Activated T-helper 1 cell treated with anti-CD3 and anti-CD28 coated beads, Interleukin-12 subunit alpha, Interleukin-12 subunit beta, Interleukin-2, Interleukin-4 antibody, amounts not matched to agents 30 ng/mL and 10 ng/mL and 1 ng/mL, durations not matched to agents 14 hours and 24 hours and 36 hours (primary cell): ENCODE results near the gene HK2. TPM values are rescaled to one million over a fixed set of nuclear protein-coding genes. Genes with fewer than 3 reads are reported as not detected.
"Not testable (repeated sequence)": the region's sequence is repeated elsewhere in the genome, so short reads cannot be mapped to it uniquely, and the experiment has no call there.

Experiments
- DNase-seq: peaks from one replicate; pipeline ENCODE4 v3.0.0; 2021; ENCODE audit warnings: low spot score
- H3K27ac Mint-ChIP-seq: one replicate; pipeline ENCODE4 v1.8.0; 2021; ENCODE audit warnings: mild to moderate bottlenecking, mixed read lengths
- H3K27me3 Mint-ChIP-seq: one replicate; pipeline ENCODE4 v1.8.0; 2022; ENCODE audit warnings: mild to moderate bottlenecking, moderate library complexity, mixed read lengths; ENCODE audit not compliant: insufficient read depth
- H3K36me3 Mint-ChIP-seq: one replicate; pipeline ENCODE4 v1.8.0; 2021; ENCODE audit warnings: low read depth, mixed read lengths
- H3K4me1 Mint-ChIP-seq: one replicate; pipeline ENCODE4 v1.8.0; 2021; ENCODE audit warnings: low read depth, mixed read lengths
- H3K4me3 Mint-ChIP-seq: one replicate; pipeline ENCODE4 v1.8.0; 2021; ENCODE audit warnings: mild to moderate bottlenecking, moderate library complexity, mixed read lengths
- H3K9me3 Mint-ChIP-seq: one replicate; pipeline ENCODE4 v1.8.0; 2021; ENCODE audit warnings: mixed read lengths
- intact Hi-C: fragments of 100-400 bp; cut with micrococcal nuclease; formaldehyde crosslinking; loops from one replicate; pipeline ENCODE4 v1.15.1; 2024
- total RNA-seq: library from RNA; stranded (reverse); gene quantifications from 2 replicates; pipeline ENCODE4 v1.2.3, GENCODE V29; 2022

HK2 gene
- total RNA-seq, 1 donor from 2014 or later = 94.5 TPM

DNA sequence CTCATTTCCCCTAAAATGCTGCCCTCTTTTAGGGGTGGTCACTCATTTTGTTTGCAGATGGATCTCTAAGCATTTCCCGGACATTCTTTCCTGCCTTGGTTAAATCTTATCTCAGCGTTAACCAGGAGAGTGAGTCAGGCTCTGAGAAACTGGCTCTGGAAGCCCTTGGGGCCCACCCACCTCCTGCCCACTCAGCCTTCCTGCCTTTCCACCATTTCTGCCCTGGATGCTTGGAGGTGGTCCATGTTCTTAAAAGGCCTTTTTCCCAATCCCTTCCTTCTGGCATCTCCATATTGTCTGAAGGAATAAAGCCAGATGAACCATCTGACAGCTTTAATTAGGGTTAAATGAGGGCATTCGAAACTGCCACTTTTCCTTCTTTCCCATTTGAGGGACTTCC, 9.5 kb downstream of the HK2 start:
- Mint-ChIP-seq H3K27me3 (no peaks in the 10 kb centered on the region), H3K27ac (peak overlapping the region; percentile 81), H3K4me1 (peaks cover 89% of the 10 kb centered on the region), H3K36me3 (peaks cover 18% of the 10 kb centered on the region), H3K4me3 (peak overlapping the region; percentile 71), H3K9me3 (no peaks in the 10 kb centered on the region)
- DNase-seq = no peak
- intact Hi-C loops = no loop called here

DNA sequence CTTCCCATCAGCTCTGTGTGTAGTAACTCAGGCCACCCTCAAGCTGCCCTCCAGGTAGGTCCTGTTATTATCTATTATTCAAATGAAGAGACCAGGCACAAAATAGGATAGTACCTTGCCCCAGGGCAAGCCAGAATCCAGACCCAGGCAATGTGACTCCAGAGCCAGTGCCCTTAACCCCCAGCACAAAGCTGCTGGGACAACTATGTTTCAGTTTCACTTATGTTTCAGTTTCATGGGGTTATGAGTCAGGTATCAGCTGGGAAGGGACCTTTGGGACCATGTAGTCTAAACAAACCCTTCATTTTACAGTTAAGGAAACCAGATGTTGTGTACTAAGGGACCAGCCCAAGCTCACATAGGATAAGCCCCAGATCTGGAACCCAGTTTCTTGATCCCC, 10.0 kb downstream of the HK2 start:
- DNase-seq = peak; percentile 50
- peak overlapping the region; percentile 71 for H3K4me3 Mint-ChIP-seq

DNA sequence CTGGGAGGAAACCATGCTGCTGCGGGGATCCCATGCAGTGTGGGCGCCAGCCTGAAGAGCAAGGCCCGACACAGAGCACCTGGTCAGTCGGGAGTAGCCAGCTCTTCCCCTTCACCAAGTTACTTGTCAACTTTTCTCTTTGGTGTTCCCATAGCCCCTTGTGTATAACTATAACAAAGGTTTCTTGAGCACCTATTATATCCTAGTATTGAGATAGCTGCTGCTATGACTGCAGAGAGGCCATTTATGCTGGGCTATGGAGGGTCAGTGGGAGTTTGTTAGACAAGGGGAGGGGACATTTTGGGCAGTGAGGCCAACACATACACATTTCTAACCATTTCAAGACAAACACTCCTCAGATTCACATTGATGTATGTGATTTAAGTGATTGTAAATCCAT, 10.8 kb downstream of the HK2 start:
- Mint-ChIP-seq H3K27me3 (no peaks in the 10 kb centered on the region), H3K27ac (no peak overlapping the region), H3K36me3 (peaks cover 14% of the 10 kb centered on the region), H3K4me1 (peaks cover 90% of the 10 kb centered on the region), H3K9me3 (no peaks in the 10 kb centered on the region), H3K4me3 (no peak overlapping the region)
- DNase-seq = no peak
- intact Hi-C loops = loop anchor here (1.0 to 5.0 kb wide), 4 partner anchors 8 to 1632 kb away; no protein-coding TSS in a partner anchor

More for the DNA sequence above, 10.0 kb downstream of the HK2 start:
- H3K27ac Mint-ChIP-seq = peak overlapping the region; percentile 81
- no peaks in the 10 kb centered on the region for H3K27me3 Mint-ChIP-seq
- H3K9me3 Mint-ChIP-seq = no peaks in the 10 kb centered on the region
- H3K4me1 Mint-ChIP-seq = peaks cover 89% of the 10 kb centered on the region
- H3K36me3 Mint-ChIP-seq = peaks cover 15% of the 10 kb centered on the region
- intact Hi-C loops = loop anchor here (1.0 to 2.0 kb wide), 3 partner anchors 8 to 1631 kb away; no protein-coding TSS in a partner anchor

DNA sequence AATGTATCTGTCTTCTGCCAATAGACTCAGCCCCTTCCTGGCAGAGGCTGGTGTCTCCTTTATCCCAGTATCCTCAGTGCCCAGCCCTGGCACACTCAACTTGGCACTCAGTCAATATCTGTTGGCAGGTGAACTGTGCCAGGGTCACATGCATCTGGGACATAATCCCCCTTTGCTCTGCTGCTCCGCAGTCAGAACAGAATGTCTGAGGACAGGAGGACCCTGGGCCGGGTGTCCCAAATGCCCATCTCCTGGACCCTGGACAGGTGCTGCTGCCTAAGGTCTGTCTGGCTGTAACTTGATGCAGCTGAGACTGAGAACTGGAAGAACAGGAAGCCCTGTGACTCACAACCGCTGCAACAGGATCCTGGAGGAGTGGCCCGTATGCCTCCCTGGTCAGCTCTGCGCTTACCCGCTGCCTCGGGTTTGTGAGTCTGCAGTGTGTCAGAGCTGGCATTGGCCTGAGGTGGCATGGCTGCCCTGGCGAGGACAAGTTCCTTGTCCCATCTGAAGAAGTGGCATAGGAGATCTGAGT, 11.4 kb downstream of the HK2 start:
- H3K4me1 Mint-ChIP-seq = peaks cover 95% of the 10 kb centered on the region
- peak overlapping the region; percentile 62 for H3K4me3 Mint-ChIP-seq
- no peaks in the 10 kb centered on the region for H3K9me3 Mint-ChIP-seq
- peak; percentile 26 for DNase-seq
- peaks cover 14% of the 10 kb centered on the region for H3K36me3 Mint-ChIP-seq
- intact Hi-C loops = loop anchor here (2.0 to 5.0 kb wide), 3 partner anchors 16 to 1632 kb away; no protein-coding TSS in a partner anchor
- H3K27ac Mint-ChIP-seq = peak overlapping the region; percentile 49
- no peaks in the 10 kb centered on the region for H3K27me3 Mint-ChIP-seq

DNA sequence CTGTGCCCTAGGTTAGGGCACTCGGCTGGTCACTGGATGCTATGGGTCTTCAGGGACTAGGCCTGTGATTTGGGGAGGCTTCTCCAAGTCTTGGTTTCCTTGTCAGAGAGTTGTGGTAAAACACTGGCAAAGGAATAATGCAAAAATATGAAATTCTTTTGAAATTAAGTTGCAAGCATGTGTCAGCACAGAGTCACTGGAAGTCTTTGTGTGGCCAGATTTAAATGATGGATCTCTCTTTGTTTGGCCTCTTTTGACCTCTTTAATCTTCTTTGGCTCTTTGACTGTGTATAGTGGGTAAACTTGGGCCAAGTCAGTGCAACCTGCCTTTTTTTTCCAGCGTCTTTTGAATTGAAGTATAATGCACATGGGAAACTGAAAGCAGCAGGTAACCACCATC, 12.1 kb downstream of the HK2 start:
- Mint-ChIP-seq H3K27me3 (no peaks in the 10 kb centered on the region), H3K4me1 (peaks cover 98% of the 10 kb centered on the region), H3K9me3 (no peaks in the 10 kb centered on the region), H3K27ac (peak overlapping the region; percentile 15), H3K36me3 (peaks cover 14% of the 10 kb centered on the region), H3K4me3 (peak overlapping the region; percentile 31)
- no peak for DNase-seq
- intact Hi-C loops = loop anchor here (2.0 to 5.0 kb wide), 3 partner anchors 15 to 1633 kb away; no protein-coding TSS in a partner anchor

DNA sequence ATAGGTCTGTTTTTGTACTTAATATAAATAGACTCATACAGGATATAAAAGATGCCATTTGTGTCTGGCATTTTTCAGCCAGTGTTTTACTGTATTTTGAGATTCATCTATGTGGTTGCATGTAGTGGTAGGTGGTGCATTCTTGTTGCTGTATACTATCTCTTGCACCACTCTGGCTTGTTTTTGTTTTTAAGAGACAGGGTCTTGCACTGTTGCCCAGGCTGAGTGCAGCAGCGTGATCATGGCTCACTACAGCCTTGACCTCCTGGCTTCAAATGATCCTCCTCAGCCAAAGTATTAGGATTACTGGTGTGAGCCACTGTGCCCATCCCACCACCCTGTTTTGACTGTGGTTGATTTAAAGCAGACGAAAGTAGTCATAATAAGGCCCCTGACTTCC, 12.6 kb downstream of the HK2 start:
- Mint-ChIP-seq H3K4me3 (peak overlapping the region; percentile 31), H3K27me3 (no peaks in the 10 kb centered on the region), H3K4me1 (peaks cover 98% of the 10 kb centered on the region), H3K36me3 (peaks cover 11% of the 10 kb centered on the region), H3K9me3 (no peaks in the 10 kb centered on the region), H3K27ac (no peak overlapping the region)
- intact Hi-C loops = loop anchor here (5.0 kb wide), 1 partner anchor 69 kb away; no protein-coding TSS in a partner anchor
- no peak for DNase-seq

DNA sequence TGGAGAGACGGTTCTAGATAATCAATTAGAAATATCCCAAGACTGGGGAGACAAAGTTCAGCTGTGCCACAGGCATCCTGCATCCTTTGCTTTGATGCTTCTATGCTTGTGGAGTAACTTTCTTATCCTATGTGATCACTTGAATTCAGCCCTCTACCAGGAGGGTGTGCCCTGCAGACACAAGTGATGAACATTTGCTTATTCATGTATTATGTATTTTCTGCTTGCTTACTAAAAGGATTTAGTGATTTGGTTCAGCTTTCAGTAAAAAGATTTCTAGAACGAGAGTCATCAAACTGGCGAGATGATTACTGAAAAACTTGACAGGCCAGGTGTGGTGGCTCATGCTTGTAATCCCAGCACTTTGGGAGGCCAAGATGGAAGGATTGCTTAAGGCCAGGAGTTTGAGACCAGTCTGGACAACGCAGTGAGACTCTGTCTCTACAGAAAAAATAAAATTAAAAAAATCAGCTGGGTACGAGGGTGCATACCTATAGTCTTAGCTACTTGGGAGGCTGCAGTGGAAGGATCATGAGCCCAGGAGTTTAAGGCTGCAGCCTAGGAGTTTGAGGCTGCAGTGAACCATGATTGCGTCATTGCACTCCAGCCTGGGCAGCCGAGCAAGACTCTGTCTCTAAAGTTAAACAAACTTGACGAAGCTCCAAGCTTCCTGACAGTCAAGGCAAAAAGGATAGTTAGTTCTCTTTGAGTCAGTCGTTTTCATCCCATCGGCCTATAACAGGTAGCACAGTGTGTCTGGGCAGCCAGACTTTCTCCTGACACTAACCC, 13.3 kb downstream of the HK2 start:
- no peaks in the 10 kb centered on the region for H3K27me3 Mint-ChIP-seq
- intact Hi-C loops = loop anchor here (5.0 kb wide), 1 partner anchor 70 kb away; no protein-coding TSS in a partner anchor
- peaks cover 96% of the 10 kb centered on the region for H3K4me1 Mint-ChIP-seq
- H3K4me3 Mint-ChIP-seq = no peak overlapping the region
- no peaks in the 10 kb centered on the region for H3K9me3 Mint-ChIP-seq
- DNase-seq = no peak
- H3K36me3 Mint-ChIP-seq = peaks cover 11% of the 10 kb centered on the region
- no peak overlapping the region for H3K27ac Mint-ChIP-seq

DNA sequence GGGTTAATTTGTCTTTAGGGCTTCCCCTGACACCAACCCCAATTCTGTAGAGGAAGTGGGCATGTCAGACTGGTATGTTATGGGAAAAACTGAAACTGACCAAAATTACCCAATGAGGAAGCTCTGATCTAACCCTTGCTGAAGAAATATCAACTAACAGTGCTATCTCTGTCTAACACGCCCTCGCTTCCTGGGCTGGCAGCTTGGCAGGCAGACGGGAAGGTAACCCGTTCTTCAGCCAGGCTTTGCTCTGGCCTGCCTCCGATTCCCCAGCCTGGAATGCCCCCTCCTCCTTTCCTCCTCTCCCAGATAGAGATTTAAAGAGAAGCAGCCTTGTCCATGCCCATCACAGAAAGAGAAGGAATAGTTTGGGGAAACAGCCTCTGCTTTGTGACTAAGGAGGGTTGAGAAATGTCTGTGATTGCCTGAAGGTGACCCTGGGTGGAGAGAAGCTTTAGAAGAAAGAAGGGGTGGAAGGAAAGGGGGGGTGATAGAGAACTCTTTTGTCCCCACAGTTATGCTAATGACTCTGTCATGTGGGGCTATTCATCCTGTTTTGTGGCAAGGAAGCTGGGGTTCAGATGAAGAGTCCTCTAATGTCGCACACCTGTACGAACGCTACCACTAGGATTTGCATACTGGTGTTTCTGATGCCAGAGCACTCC, 15.4 kb downstream of the HK2 start:
- H3K4me1 Mint-ChIP-seq = peaks cover 75% of the 10 kb centered on the region
- H3K4me3 Mint-ChIP-seq = peak overlapping the region; percentile 55
- intact Hi-C loops = loop anchor here (1.0 to 5.0 kb wide), 3 partner anchors 9 to 72 kb away; no protein-coding TSS in a partner anchor
- H3K27ac Mint-ChIP-seq = peak overlapping the region; percentile 86
- DNase-seq = no peak
- no peaks in the 10 kb centered on the region for H3K9me3 Mint-ChIP-seq
- peaks cover 10% of the 10 kb centered on the region for H3K36me3 Mint-ChIP-seq
- H3K27me3 Mint-ChIP-seq = no peaks in the 10 kb centered on the region

DNA sequence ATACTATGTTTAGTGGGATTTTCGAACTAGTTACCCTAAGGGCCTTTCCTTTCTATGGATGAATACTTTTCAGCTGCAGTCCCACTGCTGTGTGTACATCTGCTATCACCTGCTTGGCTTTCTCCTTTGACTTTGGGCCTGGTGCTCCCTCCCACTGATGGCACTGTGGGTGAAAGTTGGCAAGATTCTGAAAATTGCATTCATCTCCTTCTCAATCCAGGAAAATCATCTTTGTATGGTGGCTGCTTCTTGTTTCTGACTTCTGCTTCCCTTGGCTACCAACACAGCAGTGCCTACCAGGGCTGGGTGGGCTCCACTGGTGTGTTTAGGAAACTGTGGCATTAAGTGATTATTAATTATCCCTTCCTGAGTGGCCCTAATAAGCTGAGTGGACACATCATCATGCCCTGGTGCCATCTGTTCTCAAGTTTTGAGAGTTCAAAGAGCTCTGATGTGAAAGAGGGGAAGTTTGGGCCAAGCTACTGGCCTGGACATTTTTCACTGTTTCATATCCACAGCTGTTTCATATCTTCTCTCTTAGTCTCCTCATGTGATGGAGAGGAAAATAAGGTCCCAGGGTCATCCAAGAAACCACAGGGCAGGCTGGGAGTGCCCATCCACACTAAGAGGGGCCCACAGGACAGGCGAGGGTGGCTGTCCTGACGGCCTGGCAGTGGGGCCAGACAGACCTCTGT, 16.7 kb downstream of the HK2 start:
- Mint-ChIP-seq H3K27me3 (no peaks in the 10 kb centered on the region), H3K36me3 (peaks cover 15% of the 10 kb centered on the region), H3K27ac (no peak overlapping the region), H3K4me1 (peaks cover 66% of the 10 kb centered on the region), H3K9me3 (no peaks in the 10 kb centered on the region), H3K4me3 (peak overlapping the region; percentile 22)
- intact Hi-C loops = no loop called here
- no peak for DNase-seq

DNA sequence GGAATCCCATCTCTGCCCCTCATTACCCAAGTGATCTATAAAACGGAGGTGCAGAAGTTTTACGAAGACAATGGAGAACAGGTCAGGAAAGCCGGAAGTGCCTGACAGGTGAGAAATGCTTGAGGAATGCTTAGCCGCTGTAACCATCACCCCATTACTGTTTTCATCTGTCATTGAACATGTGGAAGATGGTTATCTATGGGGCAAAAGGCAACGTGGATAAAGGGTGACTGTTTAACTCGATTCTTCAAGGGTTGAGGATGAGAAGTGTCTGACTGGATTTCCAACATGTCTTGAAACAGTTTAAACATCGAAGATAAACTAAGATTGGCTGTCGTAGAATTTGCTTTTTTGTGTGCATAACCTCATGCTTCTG, 17.3 kb downstream of the HK2 start:
- H3K36me3 Mint-ChIP-seq = peaks cover 17% of the 10 kb centered on the region
- DNase-seq = no peak
- peaks cover 62% of the 10 kb centered on the region for H3K4me1 Mint-ChIP-seq
- H3K4me3 Mint-ChIP-seq = no peak overlapping the region
- H3K27me3 Mint-ChIP-seq = no peaks in the 10 kb centered on the region
- intact Hi-C loops = no loop called here
- no peaks in the 10 kb centered on the region for H3K9me3 Mint-ChIP-seq
- no peak overlapping the region for H3K27ac Mint-ChIP-seq

DNA sequence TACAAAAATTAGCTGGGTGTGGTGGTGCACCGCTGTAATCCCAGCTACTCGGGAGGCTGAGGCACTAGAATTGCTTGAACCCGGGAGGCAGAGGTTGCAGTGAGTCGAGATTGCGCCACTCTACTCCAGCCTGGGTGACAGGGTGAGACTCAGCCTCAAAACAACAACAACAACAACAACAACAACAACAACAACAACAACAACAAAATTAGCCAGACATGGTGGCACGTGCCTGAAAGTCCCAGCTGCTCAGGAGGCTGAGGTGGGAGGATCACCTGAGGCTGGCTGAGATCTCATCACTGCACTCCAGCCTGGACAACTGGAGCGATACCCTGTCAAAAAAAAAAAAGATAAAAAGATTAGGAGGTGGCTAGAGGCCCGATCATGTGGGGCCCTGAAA, 19.4 kb downstream of the HK2 start:
- DNase-seq, H3K4me3 Mint-ChIP-seq, H3K9me3 Mint-ChIP-seq, H3K27ac Mint-ChIP-seq, intact Hi-C loops, H3K27me3 Mint-ChIP-seq: not testable (repeated sequence)
- H3K4me1 Mint-ChIP-seq = peaks cover 56% of the 10 kb centered on the region
- H3K36me3 Mint-ChIP-seq = peaks cover 20% of the 10 kb centered on the region

DNA sequence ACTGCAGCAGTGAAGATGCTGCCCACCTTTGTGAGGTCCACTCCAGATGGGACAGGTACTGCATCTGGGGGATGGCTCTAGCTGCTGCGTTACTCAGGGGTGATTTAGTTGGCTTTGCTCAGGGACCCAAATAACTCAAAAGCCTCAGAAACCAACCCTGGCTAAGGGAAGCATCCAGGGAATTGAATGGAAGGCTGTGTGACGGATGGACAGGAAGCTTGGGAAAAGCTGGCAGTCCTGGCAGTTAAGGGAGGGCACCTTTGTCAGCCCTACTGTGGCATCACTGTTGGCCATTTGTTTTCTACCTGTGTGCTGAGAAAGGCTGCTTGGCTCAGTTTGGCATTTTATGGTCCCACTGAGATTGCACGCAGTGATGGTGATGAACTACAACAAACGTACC, 20.5 kb downstream of the HK2 start:
- Mint-ChIP-seq H3K9me3 (no peaks in the 10 kb centered on the region), H3K27ac (no peak overlapping the region), H3K4me1 (peaks cover 48% of the 10 kb centered on the region), H3K4me3 (no peak overlapping the region), H3K27me3 (no peaks in the 10 kb centered on the region), H3K36me3 (peaks cover 20% of the 10 kb centered on the region)
- DNase-seq = no peak
- intact Hi-C loops = no loop called here
